ENCODE data around the gene MX1. TPM values are rescaled to one million over a fixed set of nuclear protein-coding genes. Genes with fewer than 3 reads are reported as not detected.
A peak's percentile ranks its signal among the peaks of the same experiment; 100 is the strongest.

The MX1 gene
- total RNA-seq, 1 experiment from 2014 or later, result 8.4 TPM

- no peak for DNase-seq (ENCODE audit: low read depth)
Measured at GRCh38 chr21:41489329-41489728, 63.3 kb downstream of the MX1 start.

GRCh38 chr21:41490330-41490729 is 64.3 kb downstream of the MX1 start:
- DNase-seq (ENCODE audit: low read depth), result no peak

DNA sequence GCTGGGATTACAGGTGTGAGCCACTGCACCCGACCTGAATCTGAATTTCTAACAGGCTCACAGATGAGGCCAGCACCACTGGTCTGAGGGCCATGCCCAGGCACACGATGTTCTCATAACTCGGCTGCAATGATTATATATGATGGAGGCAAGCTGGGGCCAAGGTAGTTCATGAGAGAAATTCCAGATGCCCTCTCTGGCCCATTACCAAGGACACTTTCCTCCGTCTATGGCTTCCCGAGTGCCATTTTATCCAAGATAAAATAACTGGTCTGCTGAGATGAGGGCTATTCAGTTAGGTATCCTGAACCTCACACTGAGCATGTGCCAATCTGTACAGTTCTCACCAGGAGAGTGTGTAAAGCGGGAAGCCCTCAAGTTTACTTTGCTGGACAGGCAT is 65.4 kb downstream of the MX1 start:
- DNase-seq (ENCODE audit: low read depth), result no peak

DNA sequence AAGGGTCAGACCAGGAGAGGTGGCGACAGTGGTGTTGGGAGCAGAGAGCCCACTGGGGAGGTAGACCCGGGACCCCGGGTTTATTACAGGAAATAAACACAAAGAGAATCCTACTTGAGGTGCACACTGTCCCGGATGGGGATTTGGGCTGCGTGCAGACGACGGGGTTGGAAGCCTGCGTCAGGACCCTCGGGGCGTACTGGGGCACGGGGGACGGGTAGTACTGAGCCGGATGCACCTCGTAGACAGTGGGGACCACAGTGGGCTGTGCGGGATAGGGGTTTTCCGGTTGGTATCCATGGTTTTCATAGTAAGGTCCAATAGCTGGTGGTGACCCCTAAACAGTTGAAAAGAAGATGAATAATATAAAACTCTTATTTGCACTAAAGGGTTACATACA is 68.2 kb downstream of the MX1 start:
- no peak for DNase-seq (ENCODE audit: low read depth)

- DNase-seq (ENCODE audit: low read depth), result no peak
Measured at GRCh38 chr21:41497008-41497407, 71.0 kb downstream of the MX1 start.

- DNase-seq (ENCODE audit: low read depth), result no peak
Measured at GRCh38 chr21:41497788-41498187, 71.7 kb downstream of the MX1 start.

- DNase-seq (ENCODE audit: low read depth), result no peak
Measured at GRCh38 chr21:41499920-41500319, 73.9 kb downstream of the MX1 start.

DNA sequence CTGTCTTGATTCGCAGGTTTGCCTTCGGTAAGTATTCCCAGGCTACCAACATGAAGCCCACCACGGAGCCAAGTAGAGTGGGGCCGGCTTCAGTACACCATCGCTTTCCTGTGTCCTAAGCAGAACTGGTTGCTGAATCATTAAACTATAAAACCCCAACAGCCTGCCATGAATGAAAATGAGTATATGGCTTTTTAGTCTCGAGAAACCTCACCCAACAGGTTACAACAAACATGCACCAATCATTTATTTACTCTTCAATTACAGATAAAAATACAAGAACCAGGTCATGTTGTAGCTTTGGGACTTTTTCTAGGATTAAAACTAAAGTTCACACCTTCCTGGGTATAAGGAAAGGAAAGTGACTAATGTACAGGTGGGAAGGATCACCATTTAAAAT is 74.3 kb downstream of the MX1 start:
- DNase-seq (ENCODE audit: low read depth), result no peak

GRCh38 chr21:41500931-41501381 is 74.9 kb downstream of the MX1 start:
- no peak for DNase-seq (ENCODE audit: low read depth)

GRCh38 chr21:41501919-41502318 is 75.9 kb downstream of the MX1 start:
- peak; percentile 36 for DNase-seq (ENCODE audit: low read depth)

GRCh38 chr21:41503331-41503730 is 77.3 kb downstream of the MX1 start:
- no peak for DNase-seq (ENCODE audit: low read depth)

GRCh38 chr21:41504030-41504429 is 78.0 kb downstream of the MX1 start:
- no peak for DNase-seq (ENCODE audit: low read depth)

- no peak for DNase-seq (ENCODE audit: low read depth)
Measured at GRCh38 chr21:41506005-41506594, 80.1 kb downstream of the MX1 start.

DNA sequence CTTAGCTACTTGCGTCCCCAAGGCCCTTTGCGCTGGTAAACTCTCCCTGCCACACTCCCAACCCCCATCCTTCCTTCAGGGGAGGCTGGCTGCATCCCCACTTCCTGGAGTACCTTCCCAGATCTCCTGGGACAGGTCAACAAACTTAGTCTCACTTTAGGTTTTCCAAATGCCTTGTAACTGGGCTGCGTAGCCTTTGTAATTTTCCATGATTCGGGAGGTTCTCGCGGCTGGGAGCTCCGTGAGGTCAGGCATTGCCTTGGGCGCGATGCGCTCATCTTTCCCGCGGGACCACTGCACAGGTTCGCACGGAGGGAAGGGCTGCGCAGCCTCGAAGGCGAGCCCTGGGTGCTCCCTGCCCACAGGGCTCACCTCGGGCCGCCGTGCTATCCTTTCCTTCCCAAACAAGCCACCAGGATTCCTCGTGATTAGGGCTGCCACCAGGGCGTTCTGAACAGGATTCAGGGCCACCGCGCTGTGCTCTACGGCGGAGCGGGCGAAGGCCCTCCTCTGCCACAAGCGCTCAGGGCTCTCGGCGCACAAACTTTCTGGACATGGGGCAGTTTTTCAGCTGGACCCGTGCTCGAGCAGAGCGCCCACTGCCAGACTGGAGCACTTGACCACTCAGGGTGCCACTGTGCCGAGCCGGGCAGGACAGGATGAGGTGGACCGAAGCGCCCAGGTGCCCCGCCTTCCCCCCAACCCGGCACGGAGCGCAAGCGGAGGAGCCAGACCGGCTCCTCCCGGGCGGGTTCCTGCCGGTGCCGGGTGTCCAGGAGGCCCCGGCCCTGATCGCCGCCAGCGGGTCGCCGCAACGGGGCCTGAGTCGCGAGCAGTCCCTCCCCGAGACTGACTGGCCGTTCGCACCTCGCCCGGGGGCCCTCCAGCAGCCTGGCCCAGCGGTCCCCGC is 80.8 kb downstream of the MX1 start:
- DNase-seq (ENCODE audit: low read depth), result no peak

GRCh38 chr21:41507521-41508414 is 81.7 kb downstream of the MX1 start, which contains the start of gene TMPRSS2:
TMPRSS2 (minus strand) TSS chr21:41508158; CDS start chr21:41498133, 10,025 bp downstream.
- DNase-seq (ENCODE audit: low read depth), result no peak

DNA sequence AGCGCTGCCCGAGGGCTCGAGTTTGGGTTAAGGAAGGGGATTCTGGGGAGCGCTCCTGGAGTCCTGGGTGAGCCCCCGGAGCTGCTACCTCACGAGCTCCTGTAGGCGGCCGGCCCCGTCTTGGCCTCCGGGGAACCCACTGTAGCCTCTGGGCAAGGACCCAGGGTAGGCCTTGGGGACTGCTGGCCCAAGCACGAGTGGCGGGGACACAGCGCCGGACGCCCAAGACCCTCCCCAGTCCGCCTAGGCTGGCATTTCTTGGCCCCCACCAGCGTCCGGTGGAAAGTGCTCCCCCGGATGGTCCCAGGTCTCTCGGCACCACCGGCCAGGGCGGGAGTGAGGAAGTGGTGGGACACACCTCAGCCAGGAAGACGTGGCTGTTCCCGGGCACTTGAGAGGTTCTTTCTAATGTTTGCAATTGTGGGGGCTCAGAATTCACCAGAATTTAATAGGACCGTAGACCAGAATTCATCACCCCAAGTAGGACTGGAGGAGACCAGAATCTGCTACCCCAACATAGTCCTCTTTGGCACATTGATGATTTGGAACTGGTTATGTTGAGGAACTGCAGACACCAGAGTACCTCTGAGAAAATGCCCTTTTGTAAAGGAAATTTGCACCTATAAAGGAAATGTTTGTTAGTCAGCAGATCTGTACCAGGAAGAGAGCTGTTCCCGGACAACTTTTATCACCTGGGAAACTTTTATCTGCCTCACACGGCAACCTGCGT is 82.5 kb downstream of the MX1 start:
- no peak for DNase-seq (ENCODE audit: low read depth)

Other genes starting within 250 kb of the MX1 start
- gene FAM3B, start 109.4 kb upstream of the MX1 start, total RNA-seq (2014; rRNA removed), result not detected in 2 replicates
- 0.26 and 0.69 TPM in 2 replicates for gene MX2, start 64.2 kb upstream of the MX1 start, total RNA-seq (2014; rRNA removed)
- gene TMPRSS2, start 81.9 kb downstream of the MX1 start, total RNA-seq (2014; rRNA removed), result not detected in 2 replicates

Measured in LHCN-M2 (cell line).